Pancreas (tissue), 10 donors: ENCODE measurements around the gene GPC6. TPM values are rescaled to one million over a fixed set of nuclear protein-coding genes. Genes with fewer than 3 reads are reported as not detected.

Experiments
- ATAC-seq, 4 donors: fragments of 200-7000 bp; cut with Tn5 transposase; one replicate each; pipeline versions ENCODE4 v1.8.0 to v1.9.1; 2020; ENCODE audit warnings: mild to moderate bottlenecking in 4 of 4, moderate library complexity in 4 of 4
- DNase-seq, 6 donors: peaks; one replicate each; pipeline ENCODE4 v3.0.0-alpha.2; 2020
- FAIRE-seq: peaks from 2 replicates; lab custom pipeline; 2012; peaks lifted over from hg19 to GRCh38; lab: Jason Lieb, UNC
- H3K27ac ChIP-seq, 4 donors: fragments of 200-600 bp; sonication (generic); 1 replicate in 3 of 4; 2 replicates in 1 of 4; pipeline versions ENCODE4 v1.5.0 to v1.8.0; 2020
- H3K27me3 ChIP-seq, 4 donors: fragments of 200-600 bp; one replicate each; pipeline ENCODE4 v1.8.0; 2021
- H3K36me3 ChIP-seq, 3 donors: fragments of 200-600 bp; sonication (generic) in 1 of 3; one replicate each; pipeline versions ENCODE4 v1.5.0 to v1.8.0; 2020 to 2021
- H3K4me1 ChIP-seq, 3 donors: fragments of 200-600 bp; one replicate each; pipeline ENCODE4 v1.8.0; 2021
- H3K4me3 ChIP-seq, 4 donors: fragments of 200-600 bp; sonication (generic) in 2 of 4; one replicate each; pipeline versions ENCODE4 v1.5.0 to v1.8.0; 2020 to 2021
- H3K9me3 ChIP-seq, 4 donors: fragments of 200-600 bp; one replicate each; pipeline ENCODE4 v1.8.0; 2021
- CTCF ChIP-seq, 4 donors: fragments of 200-600 bp; sonication (generic) in 3 of 4; IDR thresholded peaks; one replicate each; pipeline versions ENCODE4 v1.5.0 to v1.8.0; 2021; ENCODE audit warnings: antibody characterized with exemption in 4 of 4
- WGBS, 2 donors: extraction: QIAGEN DNeasy Blood & Tissue Kit; methylation state at CpG; one replicate each; pipeline ENCODE4 v1.1.7; 2013; 5-methylcytosine and 5-hydroxymethylcytosine counted together
- intact Hi-C, 3 donors: fragments of 100-400 bp; cut with DNase I; formaldehyde crosslinking; loops; one replicate each; pipeline versions ENCODE4 v1.11.1 to v1.14.2; 2022
- polyA plus RNA-seq, 2 donors: library from polyadenylated mRNA; stranded (reverse); fragments of 200-250 nt; gene quantifications; one replicate each; pipeline ENCODE4 v1.2.3, GENCODE V29; 2013
- total RNA-seq, 6 donors: library from RNA; stranded (reverse); fragmentation: NEBNext Ultra II Directional in 4 of 6; extraction: Animal tissue kit (Norgen Biotek cat#: 25700) in 4 of 6; gene quantifications; one replicate each; pipeline versions ENCODE4 v1.2.1 to v1.2.4, GENCODE V29; 2021 to 2023
- donor health status: healthy with polysubstance abuse.
- donor health status: DM: no; HTN: no; CAD: no; lungs with moderate emphysema.
- donor health status: DM: no; HTN: no; CAD: no.
- donor health status: control.
- donor health status: control.
- donor health status: Bipolar disorder and iron deficiency.
- donor health status: DM: yes; HTN: yes; CAD: no.
- donor health status: DM: no; HTN: no; CAD: no.
- donor health status: DM: no; HTN: no; CAD: no.
- donor health status: DM: yes; HTN: yes; CAD: no.

GPC6 gene
- total and polyA plus RNA-seq, 8 donors, result 0.23 to 3.3 (median 1.2) TPM

DNA sequence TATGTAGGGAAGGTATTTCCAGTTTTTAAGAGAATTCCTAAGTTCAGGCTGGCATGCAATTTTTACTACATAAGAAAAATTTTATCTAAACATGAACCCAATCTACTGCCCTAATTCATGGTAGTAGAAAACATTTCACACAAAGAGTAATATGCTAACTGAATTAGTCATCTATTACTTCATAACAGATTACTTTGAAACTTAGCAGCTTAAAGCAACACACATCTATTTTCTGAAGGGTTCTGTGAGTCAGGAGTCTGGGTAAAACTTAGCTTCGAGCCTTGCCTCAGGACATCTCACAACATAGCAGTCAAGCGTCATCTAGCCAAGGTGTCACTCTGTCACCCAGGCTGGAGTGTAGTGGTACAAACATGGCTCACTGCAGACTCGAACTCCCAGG lies 715.4 kb downstream of the GPC6 start:
- FAIRE-seq, result no peak
- Histone ChIP-seq H3K27me3 (peaks cover 0 to 3% (median 0%) of the 10 kb centered on the region in 4 donors), H3K27ac (no peak overlapping the region), H3K9me3 (no peaks in the 10 kb centered on the region), H3K36me3 (no peaks in the 10 kb centered on the region), H3K4me3 (no peak overlapping the region), H3K4me1 (no peaks in the 10 kb centered on the region)
- WGBS, 2 donors, result 65 to 85% methylated on average over 3 of the region's 3 CpGs
- TF ChIP-seq CTCF (IDR thresholded peaks at IDR 0.05), result no peak
- intact Hi-C loops, result no loop called here
- no peak for ATAC-seq
- DNase-seq, result no peak

DNA sequence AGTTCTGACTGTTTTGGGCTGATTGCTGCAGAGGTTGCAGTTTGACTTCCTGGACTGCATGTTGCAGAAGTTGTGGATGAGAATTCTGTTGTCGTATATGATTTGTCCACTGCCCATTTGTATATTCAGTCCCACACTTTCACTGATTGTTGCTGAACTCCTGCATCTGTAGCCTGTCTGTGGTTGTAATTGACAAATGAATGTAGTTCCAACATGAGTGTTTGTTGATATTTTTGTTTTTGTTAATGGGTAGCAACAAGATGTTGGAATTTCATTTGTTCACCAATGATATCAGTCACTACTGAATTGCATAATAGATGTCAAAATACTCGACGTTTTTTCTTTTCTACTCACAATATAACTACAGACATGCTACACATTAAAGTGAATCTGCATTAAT lies 719.0 kb downstream of the GPC6 start:
- no peaks in the 10 kb centered on the region for H3K27me3 ChIP-seq
- no peaks in the 10 kb centered on the region for H3K9me3 ChIP-seq
- 62 to 71% methylated on average over 3 of the region's 3 CpGs for WGBS, 2 donors
- H3K36me3 ChIP-seq, result no peaks in the 10 kb centered on the region
- DNase-seq (no peak), ATAC-seq (no peak), FAIRE-seq (no peak)
- H3K4me1 ChIP-seq, result no peaks in the 10 kb centered on the region
- no peak overlapping the region for H3K27ac ChIP-seq
- no peak for TF ChIP-seq CTCF (IDR thresholded peaks at IDR 0.05)
- intact Hi-C loops, result no loop called here
- H3K4me3 ChIP-seq, result no peak overlapping the region

- H3K36me3 ChIP-seq, result no peaks in the 10 kb centered on the region
- no peak overlapping the region for H3K4me3 ChIP-seq
- no peak for DNase-seq
- no peaks in the 10 kb centered on the region for H3K9me3 ChIP-seq
- 78 to 89% methylated on average over 3 of the region's 3 CpGs for WGBS, 2 donors
- no peak for TF ChIP-seq CTCF (IDR thresholded peaks at IDR 0.05)
- no peaks in the 10 kb centered on the region for H3K27me3 ChIP-seq
- H3K4me1 ChIP-seq, result no peaks in the 10 kb centered on the region
- no peak for ATAC-seq
- no peak for FAIRE-seq
- no peak overlapping the region for H3K27ac ChIP-seq
- intact Hi-C loops, result no loop called here
These were observed 720.4 kb downstream of the GPC6 start for GRCh38 chr13:93946994-93947393.

- Histone ChIP-seq H3K4me1 (no peaks in the 10 kb centered on the region), H3K4me3 (no peak overlapping the region), H3K27me3 (no peaks in the 10 kb centered on the region), H3K36me3 (no peaks in the 10 kb centered on the region), H3K9me3 (no peaks in the 10 kb centered on the region), H3K27ac (no peak overlapping the region)
- DNase-seq, result no peak
- FAIRE-seq, result no peak
- TF ChIP-seq CTCF (IDR thresholded peaks at IDR 0.05), result no peak
- ATAC-seq, result no peak
- WGBS, 2 donors, result 90 to 95% methylated on average over 5 of the region's 5 CpGs
- intact Hi-C loops, result no loop called here
These were observed 721.0 kb downstream of the GPC6 start for GRCh38 chr13:93947651-93948050.

GRCh38 chr13:93948162-93948922 lies 721.7 kb downstream of the GPC6 start:
- H3K4me1 ChIP-seq, result no peaks in the 10 kb centered on the region
- no peak overlapping the region for H3K27ac ChIP-seq
- no peak for FAIRE-seq
- no peaks in the 10 kb centered on the region for H3K36me3 ChIP-seq
- ATAC-seq, result peak in 1 of 4 donors; percentile 50
- no peaks in the 10 kb centered on the region for H3K27me3 ChIP-seq
- TF ChIP-seq CTCF (IDR thresholded peaks at IDR 0.05), result no peak
- H3K4me3 ChIP-seq, result no peak overlapping the region
- intact Hi-C loops, result no loop called here
- no peaks in the 10 kb centered on the region for H3K9me3 ChIP-seq
- 49 to 58% methylated on average over 2 of the region's 2 CpGs for WGBS, 2 donors
- no peak for DNase-seq
